AG04450 (cell line): ENCODE results near the gene JMJD8. TPM values are rescaled to one million over a fixed set of nuclear protein-coding genes. Genes with fewer than 3 reads are reported as not detected.

Experiments used
- CTCF ChIA-PET: fragments of 300-600, 350-600 bp; formaldehyde crosslinking; extraction: SDS; loops from one replicate; lab custom pipeline; 2022; ENCODE audit warnings: antibody characterized with exemption, inconsistent platforms; lab: Charles Lee
- POLR2A ChIA-PET: fragments of 350-600 bp; formaldehyde crosslinking; extraction: SDS; loops from one replicate; lab custom pipeline; 2021; ENCODE audit warnings: antibody characterized with exemption, inconsistent platforms; lab: Yijun Ruan, JAX
- DNase-seq: peaks from one replicate; pipeline ENCODE4 v3.0.0-alpha.2; 2011; ENCODE audit warnings: low read depth, low spot score
- H3K27ac ChIP-seq: one replicate; pipeline ENCODE4 v1.5.1; 2012; ENCODE audit warnings: low read depth, low read length, control low read depth
- H3K27me3 ChIP-seq: one replicate; pipeline ENCODE4 v1.6.0; 2012; ENCODE audit warnings: low read length; ENCODE audit not compliant: control insufficient read depth, insufficient read depth
- H3K4me3 ChIP-seq: 2 replicates; pipeline ENCODE4 v1.5.1; 2011; ENCODE audit warnings: mild to moderate bottlenecking, low read depth, low read length, control low read depth
- H3K9me3 ChIP-seq: 2 replicates; pipeline ENCODE4 v1.5.1; 2012; ENCODE audit warnings: low read length; ENCODE audit not compliant: control insufficient read depth, insufficient read depth
- polyA plus RNA-seq: library from polyadenylated mRNA; depleted of rRNA; stranded (reverse); fragments of >200 nt; gene quantifications from 2 replicates; pipeline ENCODE4 v1.2.3, GENCODE V29; 2011
- TF ChIP-seq, protein P1 (sequence below): IDR thresholded peaks from 2 replicates; pipeline ENCODE4 v1.5.1; 2011; ENCODE audit warnings: low read depth, low read length, control low read depth, inconsistent platforms

JMJD8 gene
- polyA plus RNA-seq, 1 experiment: 33.1 TPM

DNA sequence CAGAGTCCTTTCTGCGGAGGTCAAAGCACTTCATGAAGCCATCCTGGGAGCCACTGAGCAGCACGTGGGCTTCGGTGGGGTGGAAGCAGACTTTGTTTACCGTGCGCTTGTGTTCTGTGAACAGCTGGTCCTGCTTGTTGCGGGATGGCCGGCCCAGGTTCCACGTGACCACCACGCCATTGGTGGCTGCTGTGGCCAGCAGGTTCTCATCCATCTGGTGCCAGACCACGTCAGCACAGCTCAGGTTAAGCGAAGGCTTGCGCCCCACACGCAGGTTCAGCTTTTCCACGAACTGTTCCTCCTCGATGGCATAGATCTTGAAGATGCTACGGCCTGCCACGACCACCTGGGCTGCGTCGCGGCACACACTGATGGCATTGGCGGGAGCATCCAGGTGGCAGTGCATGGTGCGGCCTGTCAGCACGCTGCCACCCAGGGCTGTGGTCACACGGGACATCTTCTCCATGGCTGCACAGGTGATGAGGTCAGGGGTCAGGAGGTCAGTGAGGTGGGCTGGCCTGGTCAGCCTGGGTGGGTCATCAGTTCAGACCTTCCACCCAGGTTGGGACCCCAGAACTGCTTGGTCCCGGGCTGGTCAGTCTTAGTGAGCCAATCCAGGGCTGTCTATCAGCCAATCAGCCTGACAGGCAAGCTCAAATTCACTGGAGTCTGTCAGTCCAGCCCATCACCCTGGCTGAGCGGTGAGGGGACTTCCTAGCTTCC is 5.2 kb upstream of the JMJD8 start:
- ChIA-PET POLR2A (interaction anchor here (0.6 to 1.7 kb wide), 3 partner anchors 9 to 31 kb away, joined by 3 to 10 read pairs (median 4); partner anchors contain the start of gene STUB1), CTCF (interaction anchor here (0.9 to 1.2 kb wide), 2 partner anchors 23 to 27 kb away, joined by 3 read pairs; no protein-coding TSS in a partner anchor)
- DNase-seq: no peak

DNA sequence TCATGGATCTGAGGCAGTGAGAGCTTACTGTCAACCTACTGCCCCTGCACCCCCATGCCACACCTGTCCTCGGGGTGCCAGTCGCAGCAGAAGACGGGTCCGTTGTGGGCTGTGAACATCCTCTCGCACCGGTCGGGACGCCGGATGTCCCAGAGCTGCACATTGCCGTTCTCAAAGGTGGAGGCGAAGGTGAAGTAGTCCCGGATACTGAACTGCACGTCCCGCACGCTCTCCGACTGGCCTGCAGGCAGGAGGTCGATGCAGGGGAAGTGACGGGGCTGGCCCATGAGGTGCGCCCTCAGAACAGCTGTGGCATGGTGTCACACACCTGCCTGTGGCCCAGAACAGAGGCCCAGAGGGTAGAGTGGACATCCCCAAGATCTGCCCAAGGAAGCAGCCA is 3.4 kb upstream of the JMJD8 start:
- H3K4me3 ChIP-seq: no peak overlapping the region
- no peak overlapping the region for H3K27ac ChIP-seq
- peaks cover 6% of the 10 kb centered on the region for H3K27me3 ChIP-seq
- DNase-seq: no peak
- ChIA-PET CTCF (no interaction called here), POLR2A (no interaction called here)
- peaks cover 9% of the 10 kb centered on the region; the same call in 1 of the 2 replicates for H3K9me3 ChIP-seq
- TF ChIP-seq, protein P1, sequence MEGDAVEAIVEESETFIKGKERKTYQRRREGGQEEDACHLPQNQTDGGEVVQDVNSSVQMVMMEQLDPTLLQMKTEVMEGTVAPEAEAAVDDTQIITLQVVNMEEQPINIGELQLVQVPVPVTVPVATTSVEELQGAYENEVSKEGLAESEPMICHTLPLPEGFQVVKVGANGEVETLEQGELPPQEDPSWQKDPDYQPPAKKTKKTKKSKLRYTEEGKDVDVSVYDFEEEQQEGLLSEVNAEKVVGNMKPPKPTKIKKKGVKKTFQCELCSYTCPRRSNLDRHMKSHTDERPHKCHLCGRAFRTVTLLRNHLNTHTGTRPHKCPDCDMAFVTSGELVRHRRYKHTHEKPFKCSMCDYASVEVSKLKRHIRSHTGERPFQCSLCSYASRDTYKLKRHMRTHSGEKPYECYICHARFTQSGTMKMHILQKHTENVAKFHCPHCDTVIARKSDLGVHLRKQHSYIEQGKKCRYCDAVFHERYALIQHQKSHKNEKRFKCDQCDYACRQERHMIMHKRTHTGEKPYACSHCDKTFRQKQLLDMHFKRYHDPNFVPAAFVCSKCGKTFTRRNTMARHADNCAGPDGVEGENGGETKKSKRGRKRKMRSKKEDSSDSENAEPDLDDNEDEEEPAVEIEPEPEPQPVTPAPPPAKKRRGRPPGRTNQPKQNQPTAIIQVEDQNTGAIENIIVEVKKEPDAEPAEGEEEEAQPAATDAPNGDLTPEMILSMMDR: no peak

More for the DNA sequence above, 5.2 kb upstream of the JMJD8 start:
- Histone ChIP-seq H3K27ac (peak overlapping the region; percentile 11), H3K4me3 (peak overlapping the region; percentile 77), H3K27me3 (peaks cover 20% of the 10 kb centered on the region), H3K9me3 (peaks cover 12% of the 10 kb centered on the region; the same call in 1 of the 2 replicates)
- TF ChIP-seq, protein P1: no peak

DNA sequence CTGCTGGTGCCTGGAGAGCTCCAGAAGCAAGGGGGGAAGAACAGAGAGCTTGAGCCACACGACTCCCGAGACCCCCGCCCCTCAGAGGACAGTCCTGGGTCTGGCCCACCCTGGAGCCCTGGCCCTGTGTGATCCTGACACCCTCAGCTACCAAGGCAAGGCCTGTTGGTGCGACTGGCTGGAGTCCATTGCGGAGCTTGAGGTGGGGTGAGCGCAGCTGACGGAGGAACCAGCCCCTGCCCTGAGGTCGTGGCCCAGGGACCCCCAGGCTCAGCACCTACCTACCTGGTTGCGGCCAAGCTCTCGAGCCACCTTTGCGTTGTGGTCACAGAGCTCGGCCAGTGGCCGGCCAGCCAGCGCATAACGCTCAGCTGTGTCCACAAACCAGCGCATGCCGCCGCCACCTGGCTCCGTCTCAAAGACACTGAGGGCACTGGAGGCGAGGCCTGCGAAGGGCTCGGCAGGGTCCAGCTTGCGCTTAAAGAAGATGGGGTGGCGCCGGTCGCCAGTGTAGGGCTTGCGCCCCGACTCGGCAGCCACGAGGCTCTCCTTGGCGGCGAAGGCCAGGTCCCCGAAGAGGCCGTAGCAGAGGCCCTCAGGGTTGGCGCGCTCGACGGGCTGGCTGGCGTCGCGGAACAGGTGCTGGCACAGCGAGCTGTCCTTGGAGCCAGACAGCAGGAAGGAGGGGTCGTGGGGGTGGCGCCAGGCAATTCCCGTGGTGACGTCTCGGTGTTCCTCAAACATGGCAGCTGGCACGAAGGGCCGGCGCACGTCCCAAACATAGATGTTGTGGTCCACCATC is 2.5 kb upstream of the JMJD8 start:
- TF ChIP-seq, protein P1: no peak
- no peak overlapping the region for H3K27ac ChIP-seq
- no peak overlapping the region for H3K4me3 ChIP-seq
- ChIA-PET POLR2A (no interaction called here), CTCF (interaction anchor here (1.4 kb wide), 1 partner anchor 26 kb away, joined by 3 read pairs; no protein-coding TSS in a partner anchor)
- H3K27me3 ChIP-seq: no peaks in the 10 kb centered on the region
- DNase-seq: no peak
- H3K9me3 ChIP-seq: peaks cover 9% of the 10 kb centered on the region; the same call in 1 of the 2 replicates

DNA sequence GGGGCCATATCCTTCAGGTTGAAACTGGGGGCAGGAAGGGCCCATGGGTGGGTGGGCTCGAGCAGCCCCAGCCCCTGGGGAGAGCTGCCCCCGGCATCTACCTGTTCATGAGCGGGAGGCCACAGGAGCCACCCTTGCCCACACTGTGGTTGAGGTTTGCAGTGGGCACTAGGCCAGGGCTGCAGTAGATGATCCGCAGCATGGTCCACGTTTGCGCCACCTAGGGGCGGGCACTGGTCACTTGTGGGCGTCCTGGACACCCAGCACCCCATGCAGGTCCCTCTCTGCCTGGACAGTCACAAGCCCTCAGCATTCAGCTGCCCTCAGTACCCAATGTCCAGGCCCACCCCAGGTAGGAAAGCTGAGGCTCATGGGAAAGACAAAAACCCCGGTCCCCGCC is 1.8 kb upstream of the JMJD8 start:
- no peak overlapping the region for H3K27ac ChIP-seq
- TF ChIP-seq, protein P1: peak; percentile 36
- H3K27me3 ChIP-seq: no peaks in the 10 kb centered on the region
- ChIA-PET POLR2A (no interaction called here), CTCF (interaction anchor here (0.7 to 1.4 kb wide), 2 partner anchors 26 to 179 kb away, joined by 3 to 4 read pairs; no protein-coding TSS in a partner anchor)
- DNase-seq: no peak
- peaks cover 13% of the 10 kb centered on the region; the same call in 1 of the 2 replicates for H3K9me3 ChIP-seq
- no peak overlapping the region for H3K4me3 ChIP-seq
